H7 (cell line): Measurements from ENCODE around the gene NLRP12. TPM values are rescaled to one million over a fixed set of nuclear protein-coding genes. Genes with fewer than 3 reads are reported as not detected.
"Not testable (repeated sequence)": the region's sequence is repeated elsewhere in the genome, so short reads cannot be mapped to it uniquely, and the experiment has no call there.

Source experiments
- DNase-seq: peaks from one replicate; pipeline ENCODE4 v3.0.0; 2012
- H3K27me3 ChIP-seq: 2 replicates; pipeline ENCODE4 v1.6.0; 2011; ENCODE audit warnings: mild to moderate bottlenecking, low read length; ENCODE audit not compliant: control insufficient read depth, insufficient read depth
- H3K36me3 ChIP-seq: replicated peaks from 2 replicates; pipeline ENCODE4 v1.5.1; 2011; ENCODE audit warnings: low read length; ENCODE audit not compliant: control insufficient read depth, insufficient read depth
- H3K4me3 ChIP-seq: 2 replicates; pipeline ENCODE4 v1.5.1; 2011; ENCODE audit warnings: low read depth, mild to moderate bottlenecking, control low read depth, low read length, moderate library complexity; ENCODE audit not compliant: insufficient read depth
- total RNA-seq: library from RNA; depleted of rRNA; stranded (reverse); fragments of >200 nt; shearing (Covaris generic); gene quantifications from 2 replicates; pipeline ENCODE4 v1.2.3, GENCODE V29; 2014; rRNA removed

The NLRP12 gene
- total RNA-seq, result 12.7 and 16.1 TPM in 2 replicates

GRCh38 chr19:53824134-53824611 lies at the start of gene NLRP12:
Gene NLRP12 (minus strand): TSS chr19:53824314. CDS start chr19:53824174, 140 bp downstream.
- DNase-seq, result no peak
- H3K4me3 ChIP-seq, result no peak within 1 kb of the TSS
- no peaks in the 10 kb centered on the region for H3K36me3 ChIP-seq
- no peaks in the 10 kb centered on the region for H3K27me3 ChIP-seq

DNA sequence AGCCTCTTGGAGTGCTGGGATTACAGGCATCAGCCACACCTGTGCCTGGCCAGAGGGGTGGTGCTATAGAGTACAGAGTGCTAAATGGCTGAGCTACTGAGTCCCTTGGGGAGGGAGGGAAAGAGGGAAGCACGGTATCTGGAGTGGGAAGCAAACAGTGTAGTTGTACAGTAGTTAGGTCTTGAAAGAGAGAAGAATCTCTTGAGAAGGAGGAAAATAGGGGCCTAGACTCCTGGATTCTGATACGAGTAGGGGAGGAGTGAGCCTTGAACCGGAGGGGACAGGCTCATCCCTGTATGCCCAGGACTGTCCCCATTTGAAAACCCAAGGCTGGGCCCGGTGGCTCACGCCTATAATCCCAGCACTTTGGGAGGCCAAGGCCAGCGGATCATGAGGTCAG lies 48.6 kb upstream of the NLRP12 start:
- no peak overlapping the region for H3K4me3 ChIP-seq
- DNase-seq, result peak; percentile 23
- peaks cover 19% of the 10 kb centered on the region for H3K36me3 ChIP-seq
- no peaks in the 10 kb centered on the region for H3K27me3 ChIP-seq

DNA sequence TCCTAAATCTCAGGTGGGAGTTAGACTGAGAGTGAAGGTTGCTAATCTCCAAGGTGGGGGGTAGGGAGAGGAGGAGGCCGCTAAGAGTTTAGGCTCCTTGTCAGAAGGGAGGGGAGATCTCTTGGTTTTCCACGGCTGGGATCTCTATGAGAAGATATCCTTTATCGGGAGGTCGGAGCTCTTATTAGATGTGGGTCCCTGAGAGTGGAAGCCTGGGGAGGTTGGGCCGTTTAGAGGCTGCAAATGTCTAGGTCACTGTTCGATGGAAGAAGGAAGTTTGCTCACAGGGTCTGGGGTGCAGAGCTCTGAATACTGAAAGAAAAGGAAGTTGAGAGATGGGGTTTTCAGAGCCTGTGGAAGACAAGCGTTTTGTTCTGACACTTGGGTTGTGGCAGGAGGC lies 47.3 kb upstream of the NLRP12 start:
- H3K4me3 ChIP-seq, result no peak overlapping the region

DNA sequence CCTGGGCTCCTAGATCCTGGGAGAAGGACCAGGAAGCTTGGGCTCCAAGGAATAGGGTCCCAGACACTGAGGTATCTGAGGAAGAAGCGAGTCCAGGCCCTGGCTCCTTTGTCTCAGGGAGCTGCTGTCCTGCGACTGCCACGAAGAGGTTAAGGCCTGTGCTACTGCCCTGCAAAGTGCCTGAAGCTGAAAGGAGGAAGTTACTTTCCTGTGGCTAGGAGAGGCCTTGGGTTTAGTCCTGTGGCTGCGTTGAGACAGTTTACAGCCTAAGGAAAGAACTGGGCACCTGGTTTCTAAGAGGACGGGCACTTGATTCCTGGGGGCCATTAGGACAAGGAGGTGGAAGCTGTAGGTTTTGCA lies 46.4 kb upstream of the NLRP12 start:
- peaks cover 16% of the 10 kb centered on the region for H3K36me3 ChIP-seq
- H3K4me3 ChIP-seq, result no peak overlapping the region
- H3K27me3 ChIP-seq, result no peaks in the 10 kb centered on the region
- peak; percentile 59 for DNase-seq

More for the DNA sequence above, 47.3 kb upstream of the NLRP12 start:
- peak; percentile 33 for DNase-seq
- no peaks in the 10 kb centered on the region for H3K27me3 ChIP-seq
- peaks cover 19% of the 10 kb centered on the region for H3K36me3 ChIP-seq

- DNase-seq, H3K27me3 ChIP-seq: not testable (repeated sequence)
- H3K4me3 ChIP-seq, result peak overlapping the region; percentile 87
- H3K36me3 ChIP-seq, result peaks cover 16% of the 10 kb centered on the region
Observed at GRCh38 chr19:53869805-53870484, 45.8 kb upstream of the NLRP12 start.

DNA sequence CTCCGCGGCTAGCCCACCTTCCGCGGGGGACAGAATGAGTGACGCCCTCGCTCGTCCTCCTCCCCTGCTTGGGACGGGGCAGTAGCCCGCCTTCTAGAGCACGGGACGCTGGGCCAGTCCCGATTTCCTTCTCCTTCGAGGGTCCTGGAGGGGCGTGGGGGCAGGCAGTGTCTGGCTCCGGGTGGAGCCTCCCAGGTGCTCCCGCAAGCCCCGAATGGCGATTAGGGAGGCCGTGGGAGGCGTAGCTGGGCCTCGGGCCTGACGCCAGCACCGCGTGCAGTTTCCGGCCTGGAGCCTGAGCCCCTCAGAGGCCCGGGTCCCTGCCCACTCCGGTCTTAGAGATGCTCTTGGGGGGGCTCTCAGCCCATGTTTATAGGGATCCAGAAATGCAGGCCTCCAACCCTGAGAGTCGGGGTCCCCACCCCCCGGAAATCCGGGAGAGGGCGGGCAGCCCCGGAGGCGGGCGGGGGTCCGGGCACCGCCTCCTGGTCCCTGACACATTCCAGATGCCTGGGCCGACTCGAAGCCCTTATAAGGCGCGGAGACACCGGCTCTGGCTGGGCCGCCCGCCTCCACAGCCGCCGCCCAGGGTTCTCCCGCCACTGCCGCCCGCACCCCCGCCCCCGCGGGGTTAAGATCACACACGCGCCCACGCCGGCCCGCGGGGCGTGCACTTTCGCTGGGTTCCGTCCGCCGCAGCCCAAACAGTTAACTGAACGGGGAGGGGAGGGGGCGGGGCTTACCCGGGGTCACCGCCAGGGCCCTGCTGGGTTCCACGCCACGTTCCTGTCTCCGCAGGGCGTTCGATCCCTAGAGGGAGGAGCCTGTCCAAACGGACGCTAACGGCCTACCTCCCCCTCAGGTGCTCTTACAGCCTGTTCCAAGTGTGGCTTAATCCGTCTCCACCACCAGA lies 45.0 kb upstream of the NLRP12 start:
- Histone ChIP-seq H3K27me3 (no peaks in the 10 kb centered on the region), H3K4me3 (peak overlapping the region; percentile 87), H3K36me3 (peaks cover 13% of the 10 kb centered on the region)
- peak; percentile 95 for DNase-seq

- Histone ChIP-seq H3K27me3 (no peaks in the 10 kb centered on the region), H3K36me3 (peaks cover 6% of the 10 kb centered on the region), H3K4me3 (peak overlapping the region; percentile 87)
- DNase-seq, result peak; percentile 85
Observed at GRCh38 chr19:53868091-53868891, 44.2 kb upstream of the NLRP12 start.

DNA sequence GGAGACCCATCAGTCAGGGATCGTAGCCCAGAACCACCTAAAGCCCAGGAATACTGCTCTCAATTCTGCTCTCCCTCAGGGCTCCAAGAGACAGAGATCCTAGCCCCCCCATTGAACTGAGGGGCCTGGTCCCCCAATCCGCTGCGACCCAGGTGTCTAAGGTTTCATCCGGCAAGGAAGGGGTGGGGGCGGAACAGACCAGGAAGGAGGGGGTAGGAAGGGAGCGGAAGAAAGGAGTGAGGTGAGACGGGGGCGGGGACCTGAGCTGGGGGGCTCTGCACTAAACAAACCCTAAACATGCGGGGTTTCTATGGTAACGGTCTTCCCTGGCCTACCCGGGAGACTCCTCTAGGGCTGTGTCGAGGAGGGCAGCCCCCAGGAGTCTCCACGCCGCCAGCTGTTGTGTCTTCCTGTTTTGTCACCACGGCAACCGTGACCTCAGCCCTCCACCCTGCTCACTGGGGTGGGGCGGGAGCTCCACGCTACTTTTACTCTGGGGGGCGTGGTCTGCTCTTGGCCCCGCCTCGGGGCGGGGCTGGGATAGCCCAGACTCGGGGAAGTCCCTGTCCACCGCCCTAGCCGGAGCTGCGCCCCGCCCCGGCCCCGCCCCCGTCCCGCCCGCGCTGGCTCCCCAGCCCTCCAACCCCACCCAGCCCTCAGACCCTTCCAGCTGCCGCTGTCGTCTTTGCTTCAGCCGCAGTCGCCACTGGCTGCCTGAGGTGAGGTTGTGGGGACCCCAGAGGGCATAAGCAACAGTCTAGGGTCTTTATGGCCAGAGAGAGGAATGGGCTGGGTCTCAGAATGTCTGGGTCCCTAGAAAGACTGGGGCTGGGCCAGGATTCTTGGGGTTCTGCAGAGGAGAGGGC lies 43.3 kb upstream of the NLRP12 start, which contains the start of gene MYADM:
Gene MYADM (plus strand): TSS at position 659 of the 866 bp plus-strand sequence. CDS start 5,647 bp downstream, outside the sequence.
- H3K36me3 ChIP-seq, result peaks cover 6% of the 10 kb centered on the region
- H3K27me3 ChIP-seq, result no peaks in the 10 kb centered on the region
- peak; percentile 98 for DNase-seq
- peak within 1 kb of the TSS; percentile 87 for H3K4me3 ChIP-seq

DNA sequence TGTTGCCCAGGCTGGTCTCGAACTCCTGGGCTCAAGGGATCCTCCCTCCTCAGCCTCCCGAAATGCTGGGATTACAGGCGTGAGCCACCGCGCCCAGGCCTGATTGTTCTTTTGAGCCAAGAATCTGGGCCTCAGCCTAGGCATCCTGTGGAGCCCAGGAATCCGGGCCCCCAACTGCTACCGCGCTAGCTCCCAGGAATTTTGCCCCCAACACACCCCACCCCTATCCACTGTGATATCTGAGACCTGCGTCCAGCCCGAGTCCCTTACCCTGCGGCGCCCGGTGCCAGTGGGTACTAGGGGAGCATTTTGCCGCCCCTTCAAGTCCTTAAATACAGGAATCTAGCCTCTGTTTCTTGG lies 42.7 kb upstream of the NLRP12 start:
- H3K36me3 ChIP-seq, result peaks cover 6% of the 10 kb centered on the region
- peak; percentile 80 for DNase-seq
- H3K4me3 ChIP-seq, result peak overlapping the region; percentile 58
- H3K27me3 ChIP-seq, result no peaks in the 10 kb centered on the region

DNA sequence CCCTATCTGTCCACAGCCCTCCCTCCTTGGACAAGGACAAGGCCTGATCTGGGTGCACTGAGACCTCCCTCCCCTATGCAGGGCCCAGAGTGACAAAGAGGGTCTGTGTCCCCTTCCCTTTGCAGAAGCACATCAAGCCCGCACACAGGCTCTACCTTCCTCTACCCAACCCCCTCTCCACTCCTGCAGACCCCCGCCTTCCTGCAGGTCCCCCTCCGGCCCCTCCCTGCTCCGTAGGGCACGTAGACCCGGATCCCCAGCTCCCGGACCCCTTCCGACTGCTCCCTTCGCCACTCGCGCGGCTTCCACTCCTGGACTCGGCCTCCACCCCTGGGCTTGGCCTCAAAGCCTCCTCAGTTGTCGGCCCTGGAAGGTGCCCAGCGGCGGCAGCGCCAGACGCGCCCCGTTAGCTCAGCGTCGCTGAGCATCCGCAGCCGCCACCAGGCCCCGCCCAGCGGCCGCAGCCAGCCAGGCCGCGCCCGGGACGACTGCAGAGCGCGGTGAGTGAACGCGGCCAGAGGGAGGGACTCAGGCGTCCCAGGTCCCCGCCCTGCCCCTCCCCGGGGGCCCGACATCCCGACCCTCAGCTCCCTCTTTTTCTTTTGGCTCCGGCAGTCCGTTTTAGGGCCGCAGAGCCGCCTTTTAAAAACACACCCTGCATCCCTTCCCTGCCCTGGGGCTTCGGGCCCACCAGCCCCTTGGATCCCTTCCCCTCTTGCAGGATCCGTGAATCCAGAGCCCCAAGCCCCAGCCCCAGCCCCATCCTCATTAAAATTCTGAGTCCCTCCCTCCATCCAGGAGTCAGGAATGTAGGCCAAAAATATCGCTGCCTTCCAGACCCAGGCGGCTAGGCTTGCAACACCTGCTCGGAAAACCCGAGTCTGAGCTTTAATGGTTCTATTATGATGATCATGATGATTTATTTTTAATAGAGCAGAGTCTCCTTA lies 42.1 kb upstream of the NLRP12 start:
- Histone ChIP-seq H3K27me3 (no peaks in the 10 kb centered on the region), H3K4me3 (peak overlapping the region; percentile 58), H3K36me3 (peaks cover 4% of the 10 kb centered on the region)
- peak; percentile 89 for DNase-seq

DNA sequence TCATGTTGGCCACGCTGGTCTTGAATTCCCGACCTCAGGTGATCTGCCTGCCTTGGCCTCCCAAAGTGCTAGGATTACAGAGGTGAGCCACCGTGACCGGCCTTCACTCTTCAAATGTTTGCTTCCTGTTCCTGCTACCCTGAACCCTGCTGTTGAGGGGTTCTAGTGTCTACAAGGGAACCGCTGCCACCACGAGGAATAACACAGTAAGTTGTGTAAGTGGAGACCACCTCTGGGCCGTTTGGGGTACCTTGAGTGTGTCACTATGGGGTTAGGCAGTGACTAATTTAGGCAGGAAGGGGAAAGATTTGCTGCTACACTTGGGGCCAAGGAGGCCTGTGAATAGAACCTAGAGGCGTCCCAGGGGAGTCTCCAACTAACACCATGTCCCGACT lies 41.4 kb upstream of the NLRP12 start:
- Histone ChIP-seq H3K36me3 (peaks cover 2% of the 10 kb centered on the region; the same call in 1 of the 2 replicates), H3K27me3 (no peaks in the 10 kb centered on the region), H3K4me3 (peak overlapping the region; percentile 58)
- DNase-seq, result no peak

DNA sequence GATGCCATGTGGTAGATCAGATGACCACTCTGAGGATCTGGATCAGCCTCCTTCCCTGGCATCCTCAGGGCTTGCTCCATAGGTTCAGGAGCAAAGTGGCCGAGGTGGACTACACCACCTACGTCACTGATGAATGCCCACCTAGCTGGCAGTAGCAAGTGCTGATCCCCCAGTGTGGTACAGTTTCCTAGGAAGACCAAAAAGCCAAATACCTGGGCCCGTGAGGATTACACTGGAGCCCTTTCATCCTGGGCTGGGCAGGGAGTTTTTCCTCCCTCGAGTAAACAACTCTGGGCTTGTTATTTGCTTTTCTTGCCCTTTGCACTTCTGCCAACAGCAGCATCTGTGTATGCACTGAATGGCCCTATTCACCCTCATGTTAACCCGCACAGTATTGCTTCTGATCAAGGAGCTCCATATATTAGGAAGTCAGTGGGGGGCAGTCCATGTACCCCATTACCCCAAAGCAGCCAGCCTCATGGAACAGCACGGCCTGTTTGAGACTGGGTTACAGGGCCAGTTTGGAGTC lies 40.3 kb upstream of the NLRP12 start:
- no peak overlapping the region for H3K4me3 ChIP-seq
- peak; percentile 11 for DNase-seq
- no peaks in the 10 kb centered on the region for H3K27me3 ChIP-seq
- H3K36me3 ChIP-seq, result no peaks in the 10 kb centered on the region
